Subcutaneous adipose tissue (tissue), 4 donors: Measurements from ENCODE around the gene GABRG3. TPM values are rescaled to one million over a fixed set of nuclear protein-coding genes. Genes with fewer than 3 reads are reported as not detected.

Experiments used
- CTCF ChIP-seq: fragments of 450-650 bp; IDR thresholded peaks from one replicate; pipeline ENCODE4 v1.5.1; 2016; ENCODE audit warnings: low read depth, mild to moderate bottlenecking, control low read depth, antibody characterized with exemption, moderate library complexity
- total RNA-seq, 4 donors: library from RNA; depleted of rRNA; stranded (reverse); fragments of >200 nt; gene quantifications; one replicate each; pipeline ENCODE4 v1.1.0, GENCODE V29; 2016

The GABRG3 gene
- total RNA-seq, 4 donors from 2014 or later, result not detected

DNA sequence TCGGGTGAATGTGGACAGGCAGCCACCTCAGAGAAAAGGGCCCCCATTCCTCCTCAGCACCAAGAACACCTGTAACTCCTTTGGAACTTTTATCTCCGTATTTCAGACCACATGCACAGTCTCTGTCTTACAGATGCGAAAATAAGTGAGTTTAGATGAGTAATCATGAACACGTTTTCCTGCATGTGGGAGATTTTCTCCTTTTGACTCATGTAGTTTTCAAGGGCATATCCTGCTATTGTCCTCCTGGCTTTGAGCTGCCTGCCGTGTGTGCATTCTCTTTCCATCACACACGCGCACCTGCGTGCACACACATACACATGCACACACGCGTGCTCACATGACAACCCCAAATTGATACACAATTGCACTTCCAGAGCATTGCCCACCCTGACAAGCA, 239.2 kb downstream of the GABRG3 start:
- TF ChIP-seq CTCF, result no peak

GRCh38 chr15:27214032-27214431, 243.1 kb downstream of the GABRG3 start:
- no peak for TF ChIP-seq CTCF

DNA sequence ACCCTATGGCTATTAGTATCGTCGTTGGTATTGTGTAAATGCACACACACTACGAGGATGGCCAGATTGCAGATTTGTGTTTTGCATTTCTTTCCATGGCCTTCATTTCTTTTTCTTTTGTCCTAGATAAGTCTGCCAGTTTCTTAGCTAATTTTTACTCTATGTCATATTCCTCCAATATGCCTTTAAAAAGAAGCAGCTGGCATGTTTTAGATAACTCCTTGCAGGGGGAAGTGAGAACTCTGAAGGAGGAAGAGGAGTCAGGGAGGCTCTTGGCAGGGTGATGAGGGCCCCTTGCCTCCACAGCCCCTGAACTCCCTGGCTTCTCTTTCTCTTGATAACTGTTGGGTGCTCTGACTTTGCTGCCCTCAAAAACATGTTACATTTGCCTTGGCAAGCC, 244.0 kb downstream of the GABRG3 start:
- no peak for TF ChIP-seq CTCF

- TF ChIP-seq CTCF, result no peak
These were observed 247.4 kb downstream of the GABRG3 start for GRCh38 chr15:27218426-27218825.

DNA sequence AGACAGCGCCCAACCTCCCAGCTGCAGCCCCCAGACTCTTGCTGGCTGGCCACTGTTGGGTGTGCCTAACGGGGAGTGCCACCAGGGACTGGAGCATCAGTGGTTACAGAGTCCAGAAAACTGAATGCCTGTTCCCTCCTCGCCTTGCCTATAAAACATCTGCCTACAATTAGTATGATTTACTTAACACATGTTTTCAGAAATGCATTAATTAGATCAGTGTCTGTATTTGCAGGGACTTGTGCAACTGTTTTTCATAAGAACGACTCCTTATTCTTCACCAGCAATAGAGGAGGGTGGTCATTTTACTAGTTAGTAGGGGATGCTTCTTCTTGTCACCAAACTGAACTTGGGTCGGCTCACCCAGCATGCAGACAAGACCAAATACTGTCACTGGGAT, 248.7 kb downstream of the GABRG3 start:
- no peak for TF ChIP-seq CTCF

GRCh38 chr15:27220199-27220598, 249.2 kb downstream of the GABRG3 start:
- no peak for TF ChIP-seq CTCF

DNA sequence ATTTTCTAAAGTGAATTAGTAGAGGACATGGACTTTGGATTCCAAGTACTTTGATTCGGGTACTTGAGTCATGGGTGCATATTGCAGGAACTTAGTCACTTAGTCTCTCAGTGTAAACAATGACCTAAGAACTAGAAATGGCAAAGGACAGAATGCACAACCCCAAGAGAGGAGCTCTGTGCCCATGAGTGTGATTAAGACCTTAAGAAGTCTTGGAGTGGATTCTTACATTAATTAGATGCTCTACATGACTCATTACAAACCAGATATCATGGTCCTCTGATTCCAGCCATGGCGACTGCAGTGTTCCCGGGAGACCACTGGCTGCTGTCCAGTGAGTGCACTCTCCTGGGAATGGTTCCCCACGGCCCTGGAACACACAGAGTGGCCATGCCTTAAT, 251.5 kb downstream of the GABRG3 start:
- TF ChIP-seq CTCF, result no peak
